K562 treated with DMSO at 1 percent for 48 hours (cell line): ENCODE data around the gene BLMH. TPM values are rescaled to one million over a fixed set of nuclear protein-coding genes. Genes with fewer than 3 reads are reported as not detected.

Experiments used
- total RNA-seq: library from RNA; unstranded; fragments of 300-600 nt; gene quantifications from 2 replicates; pipeline ENCODE4 v1.2.3, GENCODE V29; 2022; ENCODE audit warnings: low replicate concordance; ENCODE audit errors: extremely low read depth

Gene BLMH, protein sequence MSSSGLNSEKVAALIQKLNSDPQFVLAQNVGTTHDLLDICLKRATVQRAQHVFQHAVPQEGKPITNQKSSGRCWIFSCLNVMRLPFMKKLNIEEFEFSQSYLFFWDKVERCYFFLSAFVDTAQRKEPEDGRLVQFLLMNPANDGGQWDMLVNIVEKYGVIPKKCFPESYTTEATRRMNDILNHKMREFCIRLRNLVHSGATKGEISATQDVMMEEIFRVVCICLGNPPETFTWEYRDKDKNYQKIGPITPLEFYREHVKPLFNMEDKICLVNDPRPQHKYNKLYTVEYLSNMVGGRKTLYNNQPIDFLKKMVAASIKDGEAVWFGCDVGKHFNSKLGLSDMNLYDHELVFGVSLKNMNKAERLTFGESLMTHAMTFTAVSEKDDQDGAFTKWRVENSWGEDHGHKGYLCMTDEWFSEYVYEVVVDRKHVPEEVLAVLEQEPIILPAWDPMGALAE
- not detected in 2 replicates for total RNA-seq

GRCh38 chr17:30291543-30292285, at the start of gene BLMH:
TSS of gene BLMH (minus strand) at chr17:30291944. CDS start at chr17:30291819, 125 bp downstream.

GRCh38 chr17:30333503-30334360, 42.0 kb upstream of the BLMH start, which contains the start of gene TMIGD1:
TSS of gene TMIGD1 (minus strand) at chr17:30334057. CDS start at chr17:30332133, 1,924 bp downstream.

DNA sequence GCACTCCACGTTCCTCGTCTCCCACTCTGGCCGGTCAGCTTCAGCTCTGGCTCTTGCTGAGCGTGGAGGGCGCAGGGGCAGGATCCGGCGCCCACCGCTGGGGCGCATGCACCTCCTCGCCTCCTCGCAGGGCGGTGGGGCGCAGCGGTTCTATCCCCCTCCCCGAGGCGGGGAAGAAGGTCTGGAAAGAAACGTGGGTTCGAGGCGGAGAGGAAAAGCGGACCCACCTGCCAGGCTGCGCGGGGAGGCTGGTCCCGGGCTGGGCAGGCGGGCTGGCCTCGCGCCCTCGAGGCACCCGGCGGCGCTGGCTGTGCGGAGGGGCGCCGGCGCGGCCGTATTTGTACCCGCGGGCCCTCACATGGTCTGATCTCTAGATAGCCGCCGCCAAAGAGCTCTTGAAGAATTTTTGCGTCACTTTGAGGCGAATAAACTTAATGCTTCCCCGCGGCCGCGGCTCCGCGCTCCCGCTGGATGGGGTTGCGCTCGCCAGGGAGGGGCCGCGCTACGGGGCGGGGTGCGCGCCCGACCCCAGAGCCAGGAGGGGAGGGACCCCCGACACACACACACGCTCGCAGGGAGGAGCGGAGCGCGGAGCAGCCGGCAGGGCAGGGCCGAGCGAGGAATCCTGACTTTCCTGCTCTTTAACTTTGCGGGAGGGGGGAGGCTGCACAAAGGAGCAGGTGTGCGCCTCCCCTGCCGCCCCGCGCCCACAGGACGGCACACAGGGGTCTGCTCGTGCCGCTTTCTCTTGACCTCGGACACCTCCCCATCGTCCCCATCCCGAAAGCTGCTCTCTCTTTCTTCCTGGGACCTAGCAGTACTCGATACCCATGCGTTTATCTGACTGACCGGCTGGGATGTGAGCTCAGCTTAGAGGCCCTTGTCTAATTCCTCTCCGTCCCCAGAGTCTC, 56.1 kb downstream of the BLMH start, which contains the start of gene SLC6A4:
TSS of gene SLC6A4 (minus strand) at position 312 of the 911 bp plus-strand sequence. CDS start 13,739 bp downstream, outside the sequence.

Other genes starting within 250 kb of the BLMH start
- not detected in 2 replicates for gene NSRP1, start 175.1 kb downstream of the BLMH start, total RNA-seq
- not detected in 2 replicates for gene SLC6A4, start 56.2 kb downstream of the BLMH start, total RNA-seq
- gene TMIGD1, start 42.1 kb upstream of the BLMH start, total RNA-seq, result not detected in 2 replicates
- not detected in 2 replicates for gene CPD, start 87.0 kb upstream of the BLMH start, total RNA-seq
- not detected in 2 replicates for gene GOSR1, start 185.5 kb upstream of the BLMH start, total RNA-seq